GM20431 (cell line): ENCODE measurements around the gene TXNRD2.

Experiments used
- in situ Hi-C: fragments of 300-500 bp; cut with MseI, MboI; formaldehyde crosslinking; loops from one replicate; pipeline ENCODE4 v1.15.0; 2020; ENCODE audit warnings: low sequenced_read_pairs; ENCODE audit not compliant: unreplicated experiment

The TXNRD2 gene

DNA sequence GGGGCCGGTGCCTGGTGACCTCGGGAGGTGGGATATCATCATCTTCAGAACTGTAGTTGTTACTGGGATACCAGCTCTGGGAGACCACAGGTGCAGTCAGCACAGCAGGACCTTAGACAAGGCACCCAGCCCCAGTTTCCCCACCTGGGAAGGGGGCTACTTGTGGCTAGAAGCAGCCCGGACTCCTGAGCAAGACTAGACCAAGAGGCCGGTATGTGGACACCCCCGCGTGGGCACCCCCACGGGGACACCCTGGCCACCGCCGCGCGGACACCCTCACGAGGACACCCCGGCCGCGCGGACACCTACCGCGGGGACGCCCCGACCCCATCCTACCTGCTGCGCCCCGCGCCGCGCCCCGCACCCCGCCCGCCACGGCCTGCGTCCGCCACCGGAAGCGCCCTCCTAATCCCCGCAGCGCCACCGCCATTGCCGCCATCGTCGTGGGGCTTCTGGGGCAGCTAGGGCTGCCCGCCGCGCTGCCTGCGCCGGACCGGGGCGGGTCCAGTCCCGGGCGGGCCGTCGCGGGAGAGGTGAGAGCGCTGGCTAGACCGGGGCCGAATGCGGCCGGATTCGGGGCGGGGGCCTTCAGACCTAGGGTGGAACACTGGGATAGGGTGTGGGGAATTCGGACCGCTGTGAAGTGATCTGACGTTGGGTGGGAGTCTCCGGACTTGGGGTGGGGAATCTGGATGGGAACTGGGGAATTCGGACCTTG lies at the start of gene TXNRD2, which contains the start of gene COMT:
TXNRD2 (minus strand) TSS at position 454 of the 718 bp plus-strand sequence; CDS start at position 439, 15 bp downstream.
COMT (plus strand) TSS at position 408 of the 718 bp plus-strand sequence. CDS start 20,755 bp downstream, outside the sequence.
- in situ Hi-C loops, result no loop called here

DNA sequence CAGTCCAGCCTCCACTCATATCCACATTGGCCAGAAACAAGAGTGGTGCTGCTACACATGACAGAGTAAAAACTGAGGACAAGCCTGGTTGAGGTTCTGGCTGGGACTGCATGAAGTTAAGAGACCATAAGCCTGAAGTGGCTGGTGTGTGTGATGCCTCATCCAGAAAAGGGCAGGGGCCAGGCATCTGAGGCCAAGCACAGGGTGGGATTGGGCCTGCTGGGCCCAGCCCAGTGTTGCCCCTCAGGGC lies 49.7 kb upstream of the TXNRD2 start:
- in situ Hi-C loops, result no loop called here

DNA sequence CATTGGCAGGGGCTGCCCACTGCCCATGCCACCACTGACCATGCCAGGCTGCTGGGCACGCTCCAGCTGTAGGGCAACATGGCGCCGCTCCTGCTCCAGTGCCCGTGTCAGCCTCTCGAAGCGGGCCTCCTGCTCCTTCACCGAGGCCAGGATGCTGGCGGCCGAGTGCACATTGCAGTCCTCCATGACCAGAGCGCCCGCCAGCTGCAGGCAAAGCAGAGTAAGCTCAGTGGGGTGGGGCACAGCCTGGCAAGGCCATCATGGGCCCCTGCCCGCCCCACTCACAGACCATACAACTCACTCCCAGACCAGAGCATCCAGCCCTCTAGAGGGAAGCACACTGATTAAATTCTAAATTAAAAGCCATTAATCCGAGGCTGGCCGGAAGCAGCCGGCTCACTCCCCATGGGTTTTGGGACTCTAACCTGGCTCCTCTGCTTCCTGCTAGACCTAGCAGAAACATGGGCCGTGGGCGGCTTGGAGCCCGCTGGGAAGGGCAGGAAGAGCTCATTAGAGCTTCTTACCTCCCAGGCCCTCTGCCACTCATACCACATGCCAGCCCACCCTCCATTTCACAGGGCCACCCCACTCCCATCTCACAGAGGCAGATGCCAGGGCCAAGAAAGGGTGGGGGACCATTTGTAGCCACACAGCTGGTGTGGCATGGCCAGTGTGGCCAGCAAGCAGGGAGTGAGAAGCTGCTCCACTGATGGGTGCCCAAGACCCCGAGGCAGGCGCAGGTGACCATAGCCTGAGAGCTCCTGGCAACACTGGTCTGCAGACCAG lies 49.2 kb upstream of the TXNRD2 start:
- in situ Hi-C loops, result no loop called here

GRCh38 chr22:19990188-19990587 lies 48.6 kb upstream of the TXNRD2 start:
- in situ Hi-C loops, result no loop called here

GRCh38 chr22:19989725-19990067 lies 48.1 kb upstream of the TXNRD2 start:
- in situ Hi-C loops, result no loop called here

DNA sequence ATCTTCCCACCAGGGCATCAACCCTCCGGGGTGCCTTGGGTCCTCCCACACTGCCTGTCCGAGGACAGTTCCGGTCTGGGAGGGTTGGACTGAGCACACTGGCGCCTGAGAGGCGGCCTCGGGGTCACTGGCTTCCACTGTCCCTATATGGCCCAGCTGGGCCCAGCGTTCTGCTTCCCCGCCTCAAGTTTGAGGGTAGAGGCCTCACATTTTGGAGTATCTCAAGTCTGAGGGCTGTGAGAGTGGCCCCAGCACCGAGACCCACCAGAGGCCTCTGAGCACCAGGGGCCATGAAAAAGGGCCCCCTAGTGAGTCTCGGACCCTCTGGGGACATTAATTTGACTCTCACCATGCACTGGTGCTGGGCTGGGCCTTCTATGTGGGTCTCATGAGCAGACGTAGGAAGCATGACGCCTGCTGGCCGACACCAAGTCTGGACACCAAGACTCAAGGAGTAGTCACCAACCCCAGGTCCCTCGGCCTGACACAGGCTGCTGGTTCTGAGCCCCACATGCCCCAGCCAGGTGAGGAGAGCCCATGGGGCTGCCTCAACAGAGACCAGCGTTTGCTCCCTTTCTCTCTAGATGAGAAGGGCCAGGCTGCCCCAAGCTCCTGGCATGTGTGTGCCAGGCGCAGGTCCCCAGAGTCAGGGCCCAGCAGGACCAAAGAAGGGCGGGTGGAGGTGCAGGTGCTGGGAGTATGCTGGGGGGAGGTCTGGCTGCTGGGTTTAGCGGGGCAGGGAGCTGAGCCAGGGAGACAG lies 47.5 kb upstream of the TXNRD2 start:
- in situ Hi-C loops, result no loop called here

DNA sequence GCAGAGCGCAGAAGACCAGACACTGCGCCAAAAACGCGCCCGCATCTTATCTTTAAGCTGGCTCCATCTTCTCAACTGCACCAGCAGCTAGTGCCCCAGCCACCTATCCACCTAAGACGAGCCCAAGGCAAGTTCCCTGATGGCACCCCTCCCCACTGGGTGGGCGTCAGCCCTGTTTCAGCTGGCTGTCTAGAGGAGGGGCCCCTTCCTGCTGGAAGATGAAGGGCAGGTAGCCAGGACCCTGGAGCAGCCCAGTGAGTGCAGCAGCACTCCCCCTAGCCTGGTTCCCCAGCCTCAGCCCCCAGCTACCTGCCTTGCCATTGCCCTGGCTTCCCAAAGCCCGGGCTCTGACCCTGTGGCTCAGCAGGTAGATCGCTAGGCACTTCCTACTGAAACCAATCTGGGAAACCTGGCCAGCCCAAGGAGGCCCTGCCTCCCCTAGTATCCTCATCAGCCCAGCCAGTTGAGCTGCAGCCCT lies 46.8 kb upstream of the TXNRD2 start:
- in situ Hi-C loops, result no loop called here

GRCh38 chr22:19987394-19988306 lies 46.0 kb upstream of the TXNRD2 start:
- in situ Hi-C loops, result no loop called here

DNA sequence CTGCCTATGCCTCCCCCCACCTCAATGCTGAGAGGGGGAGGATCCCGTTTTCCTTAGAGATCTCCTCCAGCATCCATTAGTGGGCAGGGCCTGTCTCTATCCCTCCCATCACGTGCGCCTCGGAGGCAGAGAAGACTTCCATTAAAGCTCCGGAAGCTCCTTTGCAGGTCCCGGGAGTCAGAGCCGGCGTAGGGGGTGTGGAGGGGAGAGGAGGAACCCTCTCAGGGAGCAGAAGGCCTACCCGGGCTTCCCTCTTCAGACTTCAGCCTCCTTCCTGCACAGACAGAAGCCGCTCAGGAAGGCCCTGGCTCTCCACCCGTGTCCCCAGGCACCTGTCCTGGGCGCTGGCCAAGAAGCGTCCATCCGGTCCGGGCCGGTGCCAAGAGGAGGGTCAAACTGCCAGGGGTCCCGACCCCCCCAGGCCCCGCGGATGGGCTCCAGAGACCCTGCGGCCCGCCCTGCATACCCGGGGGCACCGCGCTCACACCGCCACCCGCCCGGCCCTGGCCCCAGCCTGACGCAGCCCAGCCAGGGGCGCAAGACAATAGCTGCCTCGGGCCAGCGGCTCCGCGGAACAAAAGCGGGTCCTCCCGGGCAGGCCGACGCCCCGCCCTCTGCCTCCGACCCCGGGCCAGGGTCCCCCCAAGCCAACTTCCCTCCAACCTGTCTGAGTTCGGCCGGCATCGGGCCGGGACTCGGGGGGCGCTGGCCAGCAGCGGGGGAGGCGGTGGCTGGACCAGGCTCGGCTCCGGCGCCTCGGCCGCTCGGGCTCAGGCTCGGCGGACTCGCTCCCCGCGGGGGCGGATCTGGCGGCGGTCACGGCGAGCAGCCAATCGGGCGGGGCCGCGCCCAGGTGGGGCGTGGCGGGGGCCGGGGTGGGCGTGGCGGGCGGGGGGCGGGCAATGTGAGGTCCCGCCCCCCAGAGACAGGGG lies 45.1 kb upstream of the TXNRD2 start:
- in situ Hi-C loops, result no loop called here

DNA sequence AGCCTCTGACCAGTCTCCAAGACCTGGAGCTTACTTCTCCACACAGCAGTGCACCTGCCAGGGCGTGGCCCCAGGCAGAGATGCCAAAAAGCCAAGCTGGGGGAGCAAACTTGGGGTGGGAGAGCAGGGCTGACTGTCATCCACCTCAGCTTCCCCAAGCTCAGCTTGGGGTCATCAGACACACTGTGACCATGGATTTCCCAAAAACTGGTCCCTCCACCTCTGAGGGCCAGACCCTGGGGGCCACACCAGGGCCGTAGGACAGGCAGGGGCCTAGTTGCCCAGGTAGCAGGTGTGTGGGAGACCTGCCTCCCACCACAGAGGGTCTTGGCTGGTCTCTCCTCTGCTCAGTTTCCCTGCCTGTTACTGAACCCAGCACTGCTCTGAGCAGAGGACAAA lies 44.4 kb upstream of the TXNRD2 start:
- in situ Hi-C loops, result no loop called here

DNA sequence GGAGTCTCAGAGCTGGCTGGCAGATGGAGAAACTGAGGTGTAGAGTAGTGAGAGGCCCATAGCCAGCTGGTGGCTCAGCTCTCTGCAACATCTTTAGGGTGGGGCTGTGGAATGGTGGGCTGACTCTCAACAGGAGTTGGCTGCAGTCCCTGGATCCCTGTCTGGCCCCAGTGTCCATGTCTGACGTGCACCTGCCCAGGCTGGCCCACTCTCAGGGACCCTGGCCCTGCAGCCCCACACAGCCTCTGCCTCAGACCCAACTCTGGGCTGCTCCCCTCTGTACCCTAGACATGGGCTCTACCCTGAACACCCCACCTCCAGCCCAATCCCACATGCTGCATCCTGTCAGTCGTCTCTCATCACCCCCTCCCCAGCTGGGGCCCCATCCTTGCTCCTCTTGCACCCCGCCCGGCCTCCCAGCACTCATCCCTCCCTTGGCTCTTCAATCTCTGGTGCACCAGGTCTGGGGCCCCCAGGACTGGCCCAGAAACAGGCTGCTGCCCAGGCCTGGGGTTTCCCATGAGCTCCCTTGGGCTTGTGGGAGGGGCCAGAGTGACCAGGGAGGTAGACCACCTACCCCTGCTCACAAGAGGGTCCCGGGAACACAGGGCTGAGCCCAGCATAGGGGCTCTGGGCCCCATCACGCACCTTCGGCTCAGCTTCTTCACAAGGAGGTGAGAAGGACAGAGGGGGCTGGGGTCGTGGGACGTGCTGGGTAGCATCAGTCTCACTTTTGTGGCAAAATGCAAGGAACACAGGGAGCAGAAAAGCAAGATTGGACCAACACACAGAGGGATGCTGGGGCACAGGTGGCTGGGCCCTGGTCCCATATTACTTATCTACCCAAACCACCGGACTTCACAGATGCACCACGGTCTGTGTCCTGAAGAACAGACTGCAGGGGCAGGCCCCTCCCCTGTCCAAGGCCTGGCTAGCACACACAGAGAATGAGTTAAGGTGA lies 43.5 kb upstream of the TXNRD2 start:
- in situ Hi-C loops, result no loop called here

DNA sequence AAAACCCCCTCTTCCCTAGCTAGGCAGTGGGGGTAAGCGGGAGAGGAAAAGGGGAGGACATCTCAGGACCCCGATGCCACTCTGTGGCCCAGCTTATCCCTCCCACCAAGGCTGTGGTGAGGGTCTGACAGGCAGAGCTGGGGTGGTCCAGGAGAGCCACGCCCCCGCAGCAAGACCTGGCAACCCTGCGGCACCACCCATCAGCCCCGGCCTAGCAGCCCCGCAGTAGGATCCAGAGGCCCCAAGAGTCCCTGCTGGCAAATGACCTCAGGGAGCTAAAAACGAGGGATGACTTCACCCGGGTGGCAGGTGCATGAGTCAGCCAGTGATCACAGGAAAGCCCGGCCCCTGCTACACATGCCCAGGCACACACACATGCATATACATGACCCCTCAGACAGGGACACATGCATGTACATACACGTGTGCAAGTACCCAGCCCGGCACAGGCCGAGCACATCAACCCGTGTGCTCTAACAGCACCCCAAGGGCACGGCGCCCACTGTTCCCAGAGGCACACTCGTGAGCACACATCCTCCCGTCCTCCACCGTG lies 42.7 kb upstream of the TXNRD2 start:
- in situ Hi-C loops, result no loop called here

DNA sequence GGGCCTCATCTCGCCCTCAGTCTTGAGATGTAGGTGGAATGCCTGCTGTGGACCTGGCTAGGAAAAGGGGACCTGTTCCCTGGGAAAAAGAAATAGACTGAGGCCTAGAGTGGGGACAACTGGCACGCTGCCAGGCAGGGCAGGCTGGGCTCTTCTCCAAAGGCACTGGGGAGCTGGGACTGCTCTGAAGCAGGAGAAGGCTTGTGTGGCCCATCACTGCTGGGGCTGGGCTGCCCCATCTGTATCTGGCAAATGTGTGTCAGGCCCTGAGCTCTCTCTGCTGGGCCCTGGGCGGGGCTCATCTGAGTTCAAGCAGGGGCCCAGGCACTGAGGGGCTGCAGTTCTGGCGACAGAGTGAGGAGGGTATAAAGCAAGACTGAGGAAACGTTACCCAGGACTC lies 42.1 kb upstream of the TXNRD2 start:
- in situ Hi-C loops, result no loop called here

- in situ Hi-C loops, result no loop called here
These were observed 41.5 kb upstream of the TXNRD2 start for GRCh38 chr22:19982991-19983578.

DNA sequence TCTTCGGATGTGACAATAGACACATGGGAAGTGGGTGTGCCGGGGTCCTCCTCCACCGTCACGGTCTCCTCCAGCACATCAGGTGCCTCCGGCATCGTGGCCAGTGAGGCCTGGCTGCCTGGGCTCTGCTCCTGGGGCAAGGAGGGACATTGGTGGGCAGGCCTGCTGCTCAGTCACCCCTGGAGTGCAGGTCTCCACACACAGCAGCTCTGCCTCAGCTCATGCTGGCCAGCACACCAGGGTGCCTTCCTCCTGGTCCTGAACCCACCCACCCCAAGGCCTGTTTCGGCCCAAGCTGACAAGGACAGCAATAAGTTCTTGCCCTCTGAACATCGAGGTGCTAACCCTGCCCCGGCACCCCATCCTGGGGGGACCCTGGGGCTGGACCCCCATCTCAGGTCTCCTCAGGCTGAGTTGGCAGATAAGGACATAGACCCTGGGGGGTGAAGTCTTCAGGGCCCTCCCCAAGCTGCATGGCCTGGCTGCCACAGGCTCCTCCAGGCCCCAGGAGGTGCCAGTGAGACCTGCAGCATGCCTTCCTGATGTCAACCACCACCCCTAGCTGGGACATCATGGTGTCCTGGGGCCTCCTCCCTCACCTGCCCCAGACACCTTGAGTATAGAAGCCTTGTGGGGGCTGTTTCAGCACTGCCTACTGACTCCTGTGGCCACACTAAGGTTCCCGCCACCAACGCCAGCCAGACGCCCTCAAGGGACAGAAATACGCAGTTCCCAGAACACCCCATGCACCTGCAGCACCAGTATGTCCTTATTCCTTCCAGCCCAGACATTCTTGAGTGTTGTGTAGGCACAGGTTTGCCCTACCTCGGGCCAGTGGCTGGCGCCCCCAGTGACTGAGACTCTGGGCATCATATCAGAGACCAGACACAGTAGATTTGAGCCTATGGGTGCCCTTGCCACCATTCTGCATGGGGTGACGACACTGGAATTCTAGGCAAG lies 40.6 kb upstream of the TXNRD2 start:
- in situ Hi-C loops, result no loop called here
